HepG2 (cell line): ENCODE data around the gene CARMIL1. TPM values are rescaled to one million over a fixed set of nuclear protein-coding genes. Genes with fewer than 3 reads are reported as not detected.

ENCODE experiments used
- ATAC-seq: fragments of 200-7000 bp; cut with Tn5 transposase; 3 replicates; pipeline ENCODE4 v1.9.1; 2020; ENCODE audit warnings: mild to moderate bottlenecking, moderate library complexity
- BruUV-seq: library from RNA; stranded (reverse); fragments of 400-500 nt; replicated peaks from 2 replicates; lab custom pipeline; 2021; lab: Mats Ljungman, UMichigan
- CTCF ChIA-PET: fragments of 300-600 bp; formaldehyde crosslinking; extraction: SDS; loops from one replicate; lab custom pipeline; 2021; ENCODE audit warnings: low total read pairs, inconsistent platforms, low intra/inter-chr PET ratio; lab: Yijun Ruan, JAX
- POLR2A ChIA-PET: fragments of 350-600 bp; sonication (Branson Sonifier 250); formaldehyde crosslinking; loops from one replicate; lab custom pipeline; 2020; ENCODE audit warnings: antibody characterized with exemption, inconsistent platforms; lab: Yijun Ruan, JAX
- DNase-seq: peaks from one replicate; pipeline ENCODE4 v3.0.0-alpha.2; 2015; ENCODE audit warnings: low spot score
- FAIRE-seq: peaks from 3 replicates; lab custom pipeline; 2011; peaks lifted over from hg19 to GRCh38; lab: Jason Lieb, UNC
- H2AFZ ChIP-seq: one replicate; pipeline ENCODE4 v1.6.1; 2011; ENCODE audit warnings: low read length, inconsistent platforms
- H3K27ac ChIP-seq: fragments of 300-600 bp; 3 replicates; pipeline ENCODE4 v1.8.0; 2011; ENCODE audit warnings: mixed run types, mild to moderate bottlenecking, mixed read lengths, low read length, inconsistent platforms; ENCODE audit not compliant: insufficient read depth; ENCODE audit errors: extremely low read length
- H3K27me3 ChIP-seq, 2 experiments: fragments of 200-600 bp in 1 of 2; 2 replicates in 1 of 2; 3 replicates in 1 of 2; pipeline versions ENCODE4 v1.6.0 to v1.8.0; 2011; ENCODE audit warnings: low read length in 2 of 2, mild to moderate bottlenecking in 2 of 2, moderate library complexity in 2 of 2, inconsistent platforms in 1 of 2; ENCODE audit not compliant: insufficient read depth in 2 of 2, control insufficient read depth in 1 of 2
- H3K36me3 ChIP-seq, 2 experiments: fragments of 200-600 bp in 1 of 2; replicated peaks in 1 of 2; 2 replicates in 1 of 2; 3 replicates in 1 of 2; pipeline versions ENCODE4 v1.5.1 to v1.8.0; 2011; ENCODE audit warnings: low read length in 2 of 2, inconsistent platforms in 1 of 2; ENCODE audit not compliant: insufficient read depth in 2 of 2, control insufficient read depth in 1 of 2
- H3K4me1 ChIP-seq: 2 replicates; pipeline ENCODE4 v1.5.1; 2012; ENCODE audit warnings: low read length, inconsistent platforms; ENCODE audit not compliant: insufficient read depth
- H3K4me2 ChIP-seq: 2 replicates; pipeline ENCODE4 v1.6.0; 2011; ENCODE audit warnings: low read depth, low read length, inconsistent platforms
- H3K4me3 ChIP-seq, 3 experiments: fragments of 200-600 bp in 1 of 3; sonication (generic), shearing (Covaris generic) in 1 of 3; replicated peaks in 1 of 3; 2 replicates each; pipeline ENCODE4 v1.5.1; 2011 to 2016; ENCODE audit warnings: low read length in 3 of 3, inconsistent platforms in 2 of 3, low read depth in 2 of 3, mild to moderate bottlenecking in 2 of 3, control low read depth in 1 of 3, mixed read lengths in 1 of 3; ENCODE audit not compliant: insufficient read depth in 1 of 3
- H3K79me2 ChIP-seq: one replicate; pipeline ENCODE4 v1.6.1; 2011; ENCODE audit warnings: low read length, inconsistent platforms; ENCODE audit not compliant: insufficient read depth
- H3K9ac ChIP-seq: 2 replicates; pipeline ENCODE4 v1.6.0; 2011; ENCODE audit warnings: mild to moderate bottlenecking, low read depth, low read length, inconsistent platforms; ENCODE audit not compliant: insufficient read depth
- H3K9me3 ChIP-seq: 2 replicates; pipeline ENCODE4 v1.5.1; 2012; ENCODE audit warnings: mild to moderate bottlenecking, low read length
- H4K20me1 ChIP-seq: 2 replicates; pipeline ENCODE4 v1.6.0; 2011; ENCODE audit warnings: inconsistent platforms, mild to moderate bottlenecking, low read length, moderate library complexity; ENCODE audit not compliant: insufficient read depth
- ARNTL ChIP-seq: sonication (generic); formaldehyde crosslinking; IDR thresholded peaks from 2 replicates; pipeline ENCODE4 v1.4.0; 2020; ENCODE audit warnings: mild to moderate bottlenecking, missing genetic modification reagents
- FOXA3 ChIP-seq: IDR thresholded peaks from 2 replicates; pipeline ENCODE4 v1.6.1; 2016; ENCODE audit warnings: missing genetic modification reagents, missing compliant biosample characterization
- MLX ChIP-seq: IDR thresholded peaks from 2 replicates; pipeline ENCODE4 v1.6.1; 2016
- PRMT3 ChIP-seq: sonication (generic); formaldehyde crosslinking; IDR thresholded peaks from 2 replicates; pipeline ENCODE4 v1.8.1; 2022; ENCODE audit warnings: low read depth, mild to moderate bottlenecking, moderate library complexity, missing genetic modification reagents, borderline replicate concordance
- RBAK ChIP-seq: sonication (generic); formaldehyde crosslinking; IDR thresholded peaks from 2 replicates; pipeline ENCODE4 v1.5.1; 2020; ENCODE audit warnings: mild to moderate bottlenecking, missing genetic modification reagents
- RCOR2 ChIP-seq: IDR thresholded peaks from 2 replicates; pipeline ENCODE4 v1.6.1; 2016; ENCODE audit warnings: missing biosample characterization, missing genetic modification reagents
- TGIF2 ChIP-seq: IDR thresholded peaks from 2 replicates; pipeline ENCODE4 v1.6.1; 2016; ENCODE audit warnings: control low read depth, missing compliant biosample characterization
- ZNF550 ChIP-seq: sonication (generic); formaldehyde crosslinking; IDR thresholded peaks from 2 replicates; pipeline ENCODE4 v1.4.0; 2020; ENCODE audit warnings: mild to moderate bottlenecking, missing genetic modification reagents, borderline replicate concordance
- ZNF687 ChIP-seq: sonication (generic); formaldehyde crosslinking; IDR thresholded peaks from 2 replicates; pipeline ENCODE4 v1.5.1; 2020; ENCODE audit warnings: mild to moderate bottlenecking, missing genetic modification reagents, moderate library complexity
- WGBS: methylation state at CpG from one replicate; pipeline ENCODE4 v1.1.6; 2017; ENCODE audit warnings: low lambda C conversion rate; 5-methylcytosine and 5-hydroxymethylcytosine counted together
- in situ Hi-C: cut with HindIII; loops from 2 replicates; pipeline ENCODE4 v1.10.0; 2017; ENCODE audit warnings: low pct_unique_long_range_greater_than_20kb; ENCODE audit not compliant: extremely low pct_ligation_motif_present
- intact Hi-C: fragments of 100-400 bp; cut with micrococcal nuclease; formaldehyde crosslinking; loops from one replicate; pipeline ENCODE4 v1.10.0; 2022; ENCODE audit not compliant: unreplicated experiment
- polyA plus RNA-seq, 8 experiments: library from polyadenylated mRNA; depleted of rRNA in 3 of 8; stranded (reverse) in 7 of 8; unstranded in 1 of 8; fragments of >200 nt; fragmentation: Illumina TruSeq in 4 of 8; extraction: Trizol in 4 of 8; gene quantifications; 2 replicates each; pipeline versions ENCODE4 v1.2.1 to v1.2.3, GENCODE V29; 2011 to 2016; ENCODE audit warnings: low read depth in 4 of 8, missing spikeins in 1 of 8, mixed read lengths in 1 of 8; ENCODE audit not compliant: insufficient read depth in 1 of 8
- total RNA-seq, 5 experiments: library from RNA; depleted of rRNA; stranded (reverse); fragments of >200 nt; fragmentation: Illumina TruSeq; extraction: Trizol; gene quantifications; 2 replicates each; pipeline ENCODE4 v1.2.3, GENCODE V29; 2016; ENCODE audit warnings: low read depth in 1 of 5
- TF ChIP-seq, protein P1 (sequence below): sonication (generic); formaldehyde crosslinking; IDR thresholded peaks from 2 replicates; pipeline ENCODE4 v1.4.0; 2020; ENCODE audit warnings: mild to moderate bottlenecking, missing genetic modification reagents
- TF ChIP-seq, protein P2 (sequence below), 2 experiments: sonication (generic) in 1 of 2; formaldehyde crosslinking in 1 of 2; IDR thresholded peaks; 2 replicates each; pipeline versions ENCODE4 v1.6.1 to v1.9.0; 2014 to 2022; ENCODE audit warnings: antibody characterized with exemption in 1 of 2, borderline replicate concordance in 1 of 2, inconsistent platforms in 1 of 2, low read depth in 1 of 2, missing genetic modification reagents in 1 of 2

The CARMIL1 gene
- total and polyA plus RNA-seq, 2 of the 13 experiments (the other 11 are each of a cell fraction or from before 2014, with no cell fraction given), result 1.8 to 2.6 TPM

GRCh38 chr6:25649611-25650010 is 370.4 kb downstream of the CARMIL1 start:
- intact Hi-C loops (loop anchor here (1.0 kb wide), 1 partner anchor 11 kb away; no protein-coding TSS in a partner anchor), in situ Hi-C loops (no loop called here)
- Histone ChIP-seq H3K9ac (no peak overlapping the region), H3K79me2 (no peaks in the 10 kb centered on the region), H3K36me3 (no peaks in the 10 kb centered on the region), H4K20me1 (no peaks in the 10 kb centered on the region), H3K9me3 (no peaks in the 10 kb centered on the region), H3K4me3 (no peak overlapping the region), H3K4me1 (peaks cover 32% of the 10 kb centered on the region), H3K27ac (no peak overlapping the region), H3K4me2 (no peak overlapping the region), H2AFZ (no peak overlapping the region), H3K27me3 (no peaks in the 10 kb centered on the region)
- no peak for ATAC-seq
- WGBS, result 0% methylated on average over 1 of the region's 1 CpG
- no TSS peak for BruUV-seq
- FAIRE-seq, result no peak
- ChIA-PET CTCF (no interaction called here), POLR2A (no interaction called here)
- no peak for TF ChIP-seq FOXA3 (CRISPR knock-in tag)
- TF ChIP-seq PRMT3 (CRISPR knock-in tag), result no peak
- no peak for TF ChIP-seq RBAK
- no peak for TF ChIP-seq ZNF550
- no peak for TF ChIP-seq MLX (CRISPR knock-in tag)
- TF ChIP-seq ARNTL (CRISPR knock-in tag), result no peak
- no peak for TF ChIP-seq ZNF687 (CRISPR knock-in tag)
- TF ChIP-seq TGIF2 (CRISPR knock-in tag), result no peak
- TF ChIP-seq, protein P1, sequence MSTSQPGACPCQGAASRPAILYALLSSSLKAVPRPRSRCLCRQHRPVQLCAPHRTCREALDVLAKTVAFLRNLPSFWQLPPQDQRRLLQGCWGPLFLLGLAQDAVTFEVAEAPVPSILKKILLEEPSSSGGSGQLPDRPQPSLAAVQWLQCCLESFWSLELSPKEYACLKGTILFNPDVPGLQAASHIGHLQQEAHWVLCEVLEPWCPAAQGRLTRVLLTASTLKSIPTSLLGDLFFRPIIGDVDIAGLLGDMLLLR, result no peak
- TF ChIP-seq RCOR2, result no peak
- TF ChIP-seq, protein P2, sequence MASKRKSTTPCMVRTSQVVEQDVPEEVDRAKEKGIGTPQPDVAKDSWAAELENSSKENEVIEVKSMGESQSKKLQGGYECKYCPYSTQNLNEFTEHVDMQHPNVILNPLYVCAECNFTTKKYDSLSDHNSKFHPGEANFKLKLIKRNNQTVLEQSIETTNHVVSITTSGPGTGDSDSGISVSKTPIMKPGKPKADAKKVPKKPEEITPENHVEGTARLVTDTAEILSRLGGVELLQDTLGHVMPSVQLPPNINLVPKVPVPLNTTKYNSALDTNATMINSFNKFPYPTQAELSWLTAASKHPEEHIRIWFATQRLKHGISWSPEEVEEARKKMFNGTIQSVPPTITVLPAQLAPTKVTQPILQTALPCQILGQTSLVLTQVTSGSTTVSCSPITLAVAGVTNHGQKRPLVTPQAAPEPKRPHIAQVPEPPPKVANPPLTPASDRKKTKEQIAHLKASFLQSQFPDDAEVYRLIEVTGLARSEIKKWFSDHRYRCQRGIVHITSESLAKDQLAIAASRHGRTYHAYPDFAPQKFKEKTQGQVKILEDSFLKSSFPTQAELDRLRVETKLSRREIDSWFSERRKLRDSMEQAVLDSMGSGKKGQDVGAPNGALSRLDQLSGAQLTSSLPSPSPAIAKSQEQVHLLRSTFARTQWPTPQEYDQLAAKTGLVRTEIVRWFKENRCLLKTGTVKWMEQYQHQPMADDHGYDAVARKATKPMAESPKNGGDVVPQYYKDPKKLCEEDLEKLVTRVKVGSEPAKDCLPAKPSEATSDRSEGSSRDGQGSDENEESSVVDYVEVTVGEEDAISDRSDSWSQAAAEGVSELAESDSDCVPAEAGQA (IDR thresholded peaks at IDR 0.05; ENCODE audit: low read depth), result no peak
- TF ChIP-seq, protein P2 (CRISPR knock-in tag; IDR thresholded peaks at IDR 0.05; ENCODE audit: borderline replicate concordance), result no peak
- DNase-seq, result no peak
